MV-4-11 (cell line): ENCODE data around the gene CTBP2.

Experiments used
- DNase-seq: peaks from one replicate; lab custom pipeline; 2025; lab: John Stamatoyannopoulos, UW

The CTBP2 gene

DNA sequence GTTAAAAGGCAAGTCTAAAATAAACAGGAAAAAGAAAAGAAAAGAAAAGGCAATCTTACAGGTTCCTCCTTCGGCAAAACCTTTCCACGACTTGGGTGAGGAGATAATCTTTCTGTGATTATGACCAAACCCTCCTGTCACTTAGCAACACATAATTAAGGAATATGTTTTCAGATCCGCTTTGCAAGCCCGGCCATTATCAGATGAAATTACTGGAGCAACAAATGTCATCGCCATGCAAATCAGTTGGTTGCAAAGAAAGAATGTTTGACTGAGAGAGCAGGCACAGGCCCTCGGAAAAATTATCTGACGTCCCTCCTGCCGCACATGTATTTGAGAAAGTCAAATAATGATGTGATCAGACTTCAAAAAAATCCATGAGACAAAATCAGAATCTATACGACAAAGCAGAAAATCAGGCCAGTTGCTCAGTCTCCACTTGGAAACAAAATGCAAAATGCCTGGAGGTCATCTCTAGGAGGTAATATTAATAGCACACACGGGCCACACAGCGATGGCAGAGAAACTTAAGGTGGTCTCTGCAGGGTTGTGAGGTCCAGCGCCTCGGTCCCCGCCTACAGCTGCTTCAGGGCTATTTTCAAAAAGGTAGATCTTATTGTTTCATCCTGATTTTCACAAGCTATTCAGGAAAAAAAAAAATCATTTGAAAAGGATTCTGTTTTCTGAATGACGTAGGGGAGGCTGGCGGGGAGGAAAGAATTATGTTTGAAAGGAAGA, 135.7 kb downstream of the CTBP2 start:
- no peak for DNase-seq

DNA sequence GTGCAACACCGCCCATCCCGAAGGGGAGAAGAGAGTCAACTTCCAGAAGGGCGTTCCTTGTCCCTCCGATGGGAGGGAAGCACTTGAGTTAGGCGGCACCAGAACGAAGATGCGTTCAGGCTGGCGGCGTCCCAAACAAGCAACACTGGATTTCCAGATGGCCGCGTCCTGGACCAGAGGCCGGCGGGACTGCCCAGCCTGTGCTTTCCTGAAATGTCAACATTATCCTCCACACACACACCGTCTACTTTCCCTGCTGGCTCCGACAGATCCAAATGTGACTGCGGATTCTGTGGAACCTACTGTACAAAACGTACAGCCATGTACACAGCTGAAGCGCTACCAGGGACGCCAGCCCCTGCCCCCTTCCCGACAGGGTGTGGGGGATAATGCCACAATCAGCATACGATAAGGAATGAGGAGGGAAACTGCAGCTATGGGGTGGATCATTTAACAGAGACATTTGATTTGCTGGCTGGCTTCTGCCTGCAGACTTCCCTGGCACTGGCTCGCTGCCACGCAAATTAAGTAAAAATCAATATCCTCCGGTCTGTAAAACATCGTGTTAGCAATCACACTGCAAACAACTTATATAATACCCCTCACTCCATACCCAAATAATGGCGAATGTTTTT, 136.4 kb downstream of the CTBP2 start:
- DNase-seq, result no peak

DNA sequence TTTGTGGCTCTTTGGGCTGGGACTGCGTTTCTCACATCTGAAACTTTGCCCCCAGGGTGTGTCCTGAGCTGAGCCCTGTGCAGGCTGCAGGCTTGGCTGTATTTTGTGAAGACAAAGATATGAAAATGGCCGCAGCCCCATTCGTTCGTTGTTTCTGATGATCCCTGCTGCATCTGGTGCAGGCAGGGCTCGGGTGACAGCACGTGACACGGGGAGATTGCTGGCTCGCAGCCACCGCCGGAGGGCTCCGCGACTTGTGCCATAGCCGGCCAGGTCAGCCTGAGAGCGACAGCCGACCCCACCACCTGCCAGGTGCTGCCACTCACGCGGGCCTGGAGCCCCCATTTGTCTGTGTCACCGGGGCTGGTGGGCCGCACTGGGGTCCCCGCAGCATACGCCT, 137.1 kb downstream of the CTBP2 start:
- no peak for DNase-seq

DNA sequence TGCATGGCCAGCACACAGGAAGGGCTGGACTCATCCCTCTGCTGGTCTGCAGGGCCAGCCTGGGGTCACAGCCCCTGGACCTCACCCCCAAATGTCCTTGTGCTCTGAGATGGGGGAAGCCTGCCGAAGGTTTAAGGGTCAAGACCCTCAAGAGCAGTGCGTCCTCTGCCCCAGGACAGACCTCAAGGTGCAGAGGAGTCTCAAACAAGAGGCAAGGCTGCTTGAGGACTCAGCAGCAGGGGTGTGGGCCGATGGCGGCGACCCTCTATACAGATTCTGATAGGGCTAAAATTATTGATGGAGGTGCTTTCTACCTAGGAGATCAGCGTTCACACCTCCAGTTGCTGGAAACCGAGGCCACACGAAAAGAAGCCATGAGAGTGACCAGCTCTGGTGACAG, 137.7 kb downstream of the CTBP2 start:
- no peak for DNase-seq

DNA sequence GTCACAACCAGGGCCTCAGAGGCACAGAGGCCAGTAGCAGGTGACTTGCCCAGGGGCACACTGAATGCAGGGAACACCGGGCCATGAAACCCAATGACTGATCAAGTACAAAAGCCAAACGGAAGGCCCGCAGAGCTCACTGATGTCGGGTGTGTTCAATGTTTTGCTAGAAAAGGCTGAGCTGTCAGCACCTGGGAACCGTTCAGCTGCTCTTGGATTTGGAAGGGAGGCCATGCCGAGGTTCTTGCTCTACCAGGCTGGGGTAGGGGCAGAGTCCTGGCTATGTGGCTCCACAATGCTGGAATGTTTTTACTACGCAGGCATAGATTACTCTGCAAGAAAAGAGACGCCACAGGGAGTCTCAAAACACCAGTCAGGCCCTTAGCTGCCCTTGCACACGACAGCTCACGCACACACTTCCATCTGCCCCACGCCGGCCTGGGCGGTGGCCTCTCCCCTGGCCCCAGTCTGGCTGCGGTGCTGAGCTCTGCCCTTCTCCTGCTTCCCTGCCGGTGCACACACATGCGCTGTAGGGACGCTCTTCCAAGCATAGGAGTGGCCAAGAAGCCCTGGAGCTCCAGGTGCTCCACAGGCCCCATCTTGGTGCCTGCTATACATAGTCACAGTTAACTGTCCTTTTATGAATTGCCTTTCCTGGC, 138.5 kb downstream of the CTBP2 start:
- DNase-seq, result no peak

DNA sequence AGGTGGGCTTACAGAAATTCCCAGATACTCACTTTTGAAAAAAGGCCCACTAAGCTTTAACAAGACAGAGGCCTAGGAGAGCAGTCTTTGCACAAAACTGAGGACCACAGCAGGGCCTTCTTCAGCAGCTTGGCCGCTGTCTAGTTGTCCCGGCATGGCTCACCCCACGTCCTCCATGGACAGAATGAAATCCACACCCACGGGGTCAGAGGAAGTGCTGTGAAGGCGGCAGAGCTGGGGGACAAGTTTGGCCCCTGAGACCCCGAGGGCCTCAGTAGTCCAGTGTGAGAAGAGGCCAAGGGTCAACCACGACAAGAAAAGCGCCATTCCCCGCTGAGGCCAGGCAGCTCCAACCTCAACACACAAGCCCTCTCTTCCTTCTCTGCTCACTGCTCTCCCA, 139.5 kb downstream of the CTBP2 start:
- DNase-seq, result no peak

DNA sequence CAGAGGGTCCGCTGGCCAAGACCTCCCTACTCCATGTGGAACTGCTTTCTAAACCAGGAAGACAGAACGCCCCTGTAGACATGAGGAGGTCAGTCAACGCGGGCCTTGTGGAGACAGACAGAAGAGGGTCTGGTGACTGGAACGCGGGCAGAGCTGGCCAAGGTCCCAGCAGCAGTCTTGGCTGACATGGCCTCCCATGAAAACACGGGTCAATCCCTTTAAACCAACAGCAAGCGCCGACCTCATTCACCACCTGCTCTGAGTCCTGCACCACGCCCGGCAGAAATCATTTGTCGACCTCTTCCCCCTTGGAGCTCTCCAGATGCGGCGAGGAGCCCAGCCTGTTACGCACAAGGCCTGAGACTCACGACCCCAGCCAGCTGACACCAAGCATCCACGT, 140.0 kb downstream of the CTBP2 start:
- no peak for DNase-seq

DNA sequence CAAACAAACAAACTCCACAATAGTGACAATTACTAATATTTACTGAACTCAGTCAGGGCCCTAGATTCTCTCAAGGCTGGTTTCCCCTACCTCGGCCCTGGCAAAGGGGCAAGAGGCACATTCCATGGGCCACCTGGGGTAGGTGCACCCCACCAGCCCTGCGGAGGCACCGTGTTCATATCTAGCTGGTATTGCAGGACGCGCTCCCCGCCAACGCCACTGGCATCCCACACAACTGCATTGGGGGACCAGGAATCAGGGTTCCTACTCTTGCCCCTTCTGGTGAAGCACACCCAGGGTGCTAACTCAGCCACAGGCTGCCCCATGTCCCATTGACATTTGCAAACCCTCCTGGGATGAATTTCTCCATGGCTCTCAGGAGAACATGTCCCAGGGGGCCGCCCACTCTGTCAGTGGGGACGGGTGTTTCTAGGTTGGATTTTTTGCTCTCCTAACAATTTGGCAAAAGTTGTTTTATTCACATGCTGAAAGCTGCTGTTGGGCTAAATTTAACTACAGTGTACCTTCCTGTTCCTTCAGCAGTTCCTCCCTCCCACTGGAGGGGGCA, 141.7 kb downstream of the CTBP2 start:
- no peak for DNase-seq

DNA sequence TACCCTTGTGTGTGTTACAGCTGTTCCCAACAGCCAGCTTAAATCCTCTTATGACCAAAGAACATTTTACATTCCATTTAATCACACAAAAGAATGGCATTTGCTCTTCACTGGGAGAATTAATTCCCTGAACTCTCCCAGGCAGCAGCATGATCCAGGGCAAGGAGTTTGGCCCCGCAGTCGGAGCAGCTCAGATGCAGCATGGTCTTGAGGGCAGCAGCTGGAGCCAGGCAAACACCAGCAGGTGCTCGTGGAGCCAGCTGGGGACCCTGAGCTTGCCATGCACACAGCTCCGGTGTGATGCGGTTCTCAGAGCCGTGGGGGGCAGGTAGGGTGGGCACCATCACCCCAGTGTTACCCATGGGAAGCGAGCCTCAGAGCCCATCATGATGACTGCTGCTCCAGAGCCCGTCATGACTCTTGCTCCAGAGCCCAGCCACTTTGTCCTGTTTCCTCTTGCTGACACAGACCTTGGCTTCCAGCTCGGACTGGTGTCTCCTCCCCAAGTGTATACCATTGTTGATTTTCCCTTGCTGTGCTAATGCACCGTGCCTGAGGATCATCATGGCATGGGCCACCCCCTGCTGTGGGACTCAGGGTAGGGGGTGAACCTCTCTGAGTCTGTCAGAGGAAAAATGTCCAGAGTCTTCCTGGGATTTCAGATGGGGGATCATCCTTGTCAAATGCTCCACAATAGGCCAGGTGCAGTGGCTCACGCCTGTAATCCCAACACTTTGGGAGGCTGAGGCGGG, 142.6 kb downstream of the CTBP2 start:
- no peak for DNase-seq

DNA sequence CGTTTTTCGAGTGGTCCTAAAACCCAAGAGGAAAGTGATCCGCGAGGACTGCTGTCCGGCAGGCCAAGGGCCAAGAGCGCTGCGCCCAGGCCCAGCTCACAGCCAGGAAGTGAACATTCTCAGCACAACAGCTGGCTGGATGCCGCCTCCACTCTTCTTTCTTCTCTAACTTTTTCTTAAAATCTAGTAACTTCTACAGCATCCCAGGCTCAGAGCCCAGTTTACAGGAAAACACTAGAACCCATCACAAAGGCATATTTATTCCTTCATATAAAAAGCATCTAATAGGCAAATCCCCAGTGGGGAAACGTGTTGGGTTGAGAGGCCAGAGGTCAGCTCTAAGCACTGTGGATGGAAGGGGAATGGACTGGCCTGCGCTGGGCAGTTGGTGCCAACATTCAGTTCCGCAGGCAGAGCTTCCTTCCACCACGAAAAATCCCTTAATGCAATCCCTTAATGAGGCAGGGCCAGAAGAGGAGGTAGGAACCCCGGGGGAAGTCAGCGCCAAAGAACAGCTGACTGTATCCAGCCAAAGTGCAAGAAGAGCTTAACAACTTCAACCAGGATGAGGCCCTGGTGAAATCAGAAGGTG, 143.7 kb downstream of the CTBP2 start:
- no peak for DNase-seq

DNA sequence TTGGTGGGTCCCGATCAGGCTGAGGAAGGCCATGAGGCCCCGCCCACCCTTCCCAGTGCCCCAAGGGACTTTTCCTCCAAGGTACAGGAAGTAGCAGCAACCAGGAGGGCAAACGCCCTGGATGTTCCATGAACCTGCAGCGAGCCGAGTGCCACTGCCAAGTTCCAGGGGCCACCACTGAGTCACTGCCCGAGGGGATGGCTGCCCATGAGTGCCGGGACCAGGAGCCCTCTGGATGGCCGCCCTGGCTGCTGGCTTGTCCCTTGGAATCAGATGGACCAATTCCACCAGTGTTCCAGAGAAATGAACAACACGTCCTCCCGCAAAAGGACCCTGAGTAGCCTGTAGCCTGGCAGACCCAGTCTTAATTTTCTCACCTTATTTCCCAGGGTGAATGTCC, 144.2 kb downstream of the CTBP2 start:
- DNase-seq, result no peak

DNA sequence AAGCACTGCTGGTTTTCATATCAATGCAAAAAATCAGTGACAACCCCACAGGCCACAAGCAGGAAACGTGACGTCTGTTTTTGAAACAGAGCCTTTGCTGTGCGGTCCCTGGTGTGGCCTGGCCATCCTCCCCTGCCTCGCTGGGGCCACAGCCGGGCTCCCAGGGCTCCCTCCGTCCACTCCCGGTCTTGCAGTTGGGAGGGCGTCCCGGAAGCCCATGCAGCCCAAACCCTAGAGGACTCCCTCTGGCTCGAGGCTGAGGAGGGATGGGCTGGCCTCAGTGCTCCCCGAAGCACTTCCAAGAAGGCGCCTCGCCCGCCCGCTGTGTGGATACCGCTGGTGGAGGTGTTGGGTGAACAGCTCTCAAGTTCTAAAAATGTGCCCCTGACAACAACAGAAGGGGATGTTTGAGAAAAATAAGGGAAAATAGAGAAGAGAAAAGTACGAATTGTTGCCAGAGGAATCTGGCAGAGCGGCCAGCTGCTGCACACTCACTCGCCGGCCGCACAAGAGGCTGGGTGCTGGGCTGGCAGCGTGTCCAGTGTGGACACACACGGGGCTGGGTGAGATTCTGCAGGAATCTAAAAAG, 144.9 kb downstream of the CTBP2 start:
- DNase-seq, result no peak

DNA sequence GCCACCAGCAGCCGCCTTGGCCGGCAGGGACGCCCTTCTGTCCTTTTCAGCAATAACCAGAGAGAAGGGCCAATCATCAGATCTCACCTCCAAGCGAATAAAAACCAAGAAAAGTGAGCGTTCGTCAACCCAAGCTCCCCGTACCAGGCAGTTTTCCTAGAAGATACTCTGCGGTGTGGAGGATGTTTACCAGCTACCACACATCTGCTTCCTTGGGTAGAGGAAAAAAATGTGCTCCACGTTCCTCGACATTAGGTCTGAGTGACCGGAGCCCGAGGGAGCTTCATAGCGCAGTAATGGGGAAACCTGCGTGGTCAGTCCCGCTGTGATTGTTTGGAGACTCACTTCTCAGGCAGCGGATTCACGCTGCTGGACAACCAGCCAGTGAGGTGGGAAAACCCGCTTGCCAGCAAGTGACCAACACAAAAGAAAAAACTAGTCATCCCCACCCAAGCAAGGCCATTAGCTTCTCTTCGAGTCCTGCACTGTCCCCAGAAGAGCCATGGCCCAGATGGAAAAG, 145.5 kb downstream of the CTBP2 start:
- DNase-seq, result no peak

DNA sequence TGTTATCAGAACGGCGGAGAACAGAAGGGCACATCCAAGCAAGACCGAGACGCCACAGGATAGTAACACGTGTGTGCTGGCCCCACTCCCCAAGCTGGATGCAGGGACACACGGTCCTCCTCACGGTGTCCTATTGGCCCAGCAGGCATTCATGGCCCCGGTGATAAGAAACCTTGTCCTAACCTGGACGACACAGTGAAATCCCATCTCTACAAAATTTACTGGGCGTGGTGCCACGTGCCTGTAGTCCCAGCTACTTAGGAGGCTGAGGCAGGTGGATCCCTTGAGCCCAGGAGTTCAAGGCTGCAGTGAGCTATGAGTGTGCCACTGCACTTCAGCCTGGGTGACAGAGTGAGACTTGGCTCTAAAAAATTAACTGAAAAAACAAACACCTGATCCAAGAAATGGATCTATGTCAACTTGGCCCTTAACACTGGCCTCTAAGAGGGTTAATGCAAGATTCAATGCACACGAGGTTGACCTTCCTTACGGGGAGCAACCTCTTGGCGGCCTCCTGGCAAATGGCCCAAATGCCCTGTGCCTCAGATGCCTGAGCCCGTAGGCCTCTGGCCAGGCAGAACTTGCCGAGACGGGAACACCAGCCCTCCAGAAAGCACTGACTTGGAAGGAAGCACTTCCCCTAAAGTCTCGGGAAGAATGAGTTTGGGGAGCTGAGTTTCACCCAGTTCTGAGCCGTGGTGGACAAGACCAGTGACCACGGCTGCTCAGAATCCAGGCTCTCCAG, 146.1 kb downstream of the CTBP2 start:
- DNase-seq, result no peak

DNA sequence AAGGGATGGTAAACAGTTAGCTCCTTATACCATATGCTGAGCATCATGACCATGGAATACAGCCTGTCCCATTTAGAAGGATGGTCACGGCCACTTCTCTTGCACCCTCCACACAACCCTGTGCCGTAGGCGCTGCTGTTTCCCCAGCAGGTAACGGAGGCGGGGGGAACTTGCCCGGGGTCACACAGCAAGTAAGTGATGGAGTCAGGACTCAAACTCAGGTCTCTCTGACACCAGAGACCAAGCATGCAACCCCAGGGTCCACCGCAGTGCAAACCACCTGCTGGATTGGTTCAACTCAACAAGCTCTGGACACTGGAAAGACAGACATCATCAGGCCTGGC, 146.9 kb downstream of the CTBP2 start:
- no peak for DNase-seq

DNA sequence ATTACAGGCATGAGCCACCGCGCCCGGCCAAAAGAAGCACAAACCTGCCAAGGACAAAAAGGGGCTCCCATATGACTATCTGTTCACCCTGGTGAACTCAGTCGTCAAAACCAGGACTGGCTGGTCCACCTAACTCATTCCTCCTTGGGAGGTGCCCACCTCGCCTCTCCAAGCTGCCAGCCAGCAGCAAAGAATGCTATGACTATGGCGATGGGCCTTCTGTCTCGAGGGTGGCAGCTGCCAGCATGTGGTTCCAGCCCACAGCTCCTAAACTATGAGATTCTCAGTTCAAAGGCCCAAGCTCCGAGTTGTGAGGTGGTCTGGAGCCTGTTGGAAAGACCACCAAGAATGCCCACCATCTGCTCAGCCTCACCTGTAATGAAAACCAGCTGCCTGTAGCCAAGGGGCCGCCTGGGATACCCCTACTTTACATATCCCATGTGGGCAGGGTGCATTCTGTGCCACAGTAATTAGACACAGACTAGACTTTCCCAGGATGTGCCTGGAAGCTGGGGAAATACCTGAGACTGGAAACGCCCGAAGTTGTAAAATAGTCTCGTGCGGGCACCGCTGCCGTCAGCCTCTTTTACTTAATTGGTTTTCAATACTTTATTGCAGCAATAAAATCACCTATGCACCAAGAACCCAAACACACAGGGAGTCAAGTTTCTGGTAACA, 147.4 kb downstream of the CTBP2 start:
- DNase-seq, result no peak

DNA sequence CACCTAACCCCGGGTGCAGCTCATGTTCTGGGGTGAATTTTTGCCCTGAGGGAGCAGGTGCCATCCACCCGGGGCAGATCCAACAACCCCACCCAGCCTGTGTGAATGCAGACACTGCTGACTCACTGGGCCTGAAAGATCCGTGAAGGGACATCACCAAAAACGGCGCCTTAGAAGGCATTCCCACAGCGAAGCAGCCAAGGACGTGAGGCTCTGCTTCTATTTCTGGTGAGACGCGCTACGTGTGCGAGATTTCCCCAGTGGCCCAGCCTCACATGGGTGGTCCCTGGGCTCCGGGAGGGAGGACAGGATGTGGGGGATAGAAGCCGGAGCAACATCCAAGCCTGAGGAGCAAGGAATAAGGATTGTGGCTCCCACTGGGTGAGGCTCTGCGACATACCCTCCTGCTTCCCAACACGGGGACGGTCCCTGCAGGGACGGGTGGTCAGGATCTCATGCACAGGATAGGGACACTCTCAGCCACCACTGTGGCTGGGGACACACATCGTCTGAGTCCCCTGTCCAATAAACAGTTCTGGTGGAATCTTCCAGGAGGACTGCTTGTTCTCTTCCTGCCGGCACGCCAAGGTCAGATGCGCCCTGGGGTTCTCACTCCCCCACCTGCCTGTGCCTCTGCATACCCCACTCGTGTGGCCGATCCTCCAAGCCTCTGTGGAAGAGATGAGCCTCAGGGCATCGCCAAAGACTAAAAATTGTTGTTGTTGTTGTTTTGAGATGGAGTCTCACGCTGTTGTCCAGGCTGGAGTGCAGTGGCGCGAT, 148.2 kb downstream of the CTBP2 start:
- no peak for DNase-seq

DNA sequence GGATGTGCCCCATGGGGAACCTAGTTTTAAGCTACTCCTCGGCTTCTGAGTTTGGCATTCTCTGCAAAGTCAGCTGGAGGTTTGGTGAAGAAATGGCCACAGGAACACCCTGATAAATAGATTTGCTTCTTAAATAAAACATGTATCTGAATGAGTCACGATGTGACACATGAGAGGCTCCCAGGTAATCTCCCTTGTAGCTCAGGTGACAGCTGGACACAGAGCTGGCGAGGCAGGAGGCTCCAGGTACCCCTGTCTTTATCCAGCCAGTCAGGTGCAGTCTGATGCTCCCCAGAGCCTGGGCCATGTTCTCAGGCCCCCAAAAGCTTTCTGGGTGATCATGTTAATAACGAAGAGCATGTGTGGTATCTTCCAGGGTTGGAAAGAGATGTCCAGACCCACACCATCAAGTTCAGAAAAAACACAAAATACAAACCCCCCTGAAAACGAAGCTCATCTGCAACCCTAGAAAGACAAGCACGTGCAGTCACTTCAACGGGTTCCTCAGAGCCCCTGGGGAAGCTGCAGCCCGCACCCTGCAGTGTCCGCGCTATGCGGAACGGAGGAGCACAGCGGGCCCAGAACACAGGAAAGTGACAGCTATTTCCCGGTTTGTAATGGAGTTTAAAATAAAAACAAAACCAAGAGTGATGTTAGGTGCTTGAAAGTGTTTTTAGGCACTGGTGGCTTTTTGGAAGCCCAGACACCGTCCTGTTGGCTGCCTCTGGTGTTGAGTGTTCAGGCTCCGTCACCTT, 149.0 kb downstream of the CTBP2 start:
- no peak for DNase-seq

DNA sequence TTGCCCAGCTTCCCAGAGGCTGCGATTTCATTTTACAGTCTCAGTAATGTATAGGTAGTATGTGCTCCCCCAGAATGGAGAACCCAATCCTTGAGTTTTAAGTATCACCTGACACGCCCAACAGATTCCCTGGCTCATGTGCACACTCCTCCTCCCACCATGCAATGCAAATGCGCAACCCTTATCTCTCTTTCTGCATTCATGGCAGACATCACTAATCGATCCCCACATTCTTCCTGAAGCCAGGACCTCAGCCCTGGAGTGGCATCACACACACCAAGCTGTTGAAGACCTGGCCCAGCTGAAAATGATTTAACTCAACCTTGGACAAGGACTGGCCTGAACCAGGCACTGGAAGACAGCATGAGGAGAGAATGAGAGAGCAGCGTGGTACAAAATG, 150.0 kb downstream of the CTBP2 start:
- DNase-seq, result no peak
